HL-60/S4 (cell line): ENCODE results near the gene MSANTD4.
"Not testable (repeated sequence)": the region's sequence is repeated elsewhere in the genome, so short reads cannot be mapped to it uniquely, and the experiment has no call there.

ENCODE experiments used
- in situ Hi-C: fragments of 300-500 bp; cut with MboI; formaldehyde crosslinking; loops from 2 replicates; pipeline ENCODE4 v1.14.3; 2022; ENCODE audit warnings: low sequenced_read_pairs

Gene MSANTD4

DNA sequence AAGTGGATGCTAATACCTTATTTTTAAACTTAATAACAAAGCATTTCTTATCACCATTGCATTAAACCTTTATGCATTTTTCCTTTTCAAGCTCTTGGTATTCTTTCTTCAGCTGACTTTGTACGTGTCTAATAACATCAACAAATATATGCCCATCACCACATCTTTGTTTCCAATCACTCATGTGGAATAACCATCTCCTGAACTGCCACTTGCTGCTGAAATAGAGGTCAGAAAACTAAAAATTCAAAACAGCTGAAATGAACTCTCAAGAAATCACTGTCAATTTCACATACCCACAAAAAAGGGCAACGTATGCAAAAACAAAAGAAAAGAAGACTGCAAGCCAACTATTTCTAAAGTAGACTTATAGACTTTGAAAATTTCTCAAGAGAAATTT lies 7.4 kb downstream of the MSANTD4 start:
- in situ Hi-C loops = no loop called here

DNA sequence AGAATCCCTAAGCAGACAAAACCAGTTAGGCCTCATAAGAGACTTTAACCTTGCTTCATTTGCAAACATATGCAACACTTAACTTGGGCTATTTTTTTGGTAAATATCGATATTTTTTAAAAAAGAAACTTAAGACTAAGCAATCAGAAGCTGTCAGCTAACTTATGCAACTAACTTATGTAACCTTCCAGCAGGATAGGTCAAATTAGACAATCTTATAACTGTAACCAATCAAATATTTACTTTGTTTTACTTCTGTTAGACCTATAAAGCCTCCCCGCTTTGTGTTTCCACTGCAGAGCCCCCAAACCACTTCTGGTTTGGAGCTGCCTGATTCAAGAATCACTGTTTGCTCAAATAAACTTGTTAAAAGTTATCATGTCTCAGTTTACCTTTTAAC lies 8.0 kb downstream of the MSANTD4 start:
- in situ Hi-C loops = no loop called here

DNA sequence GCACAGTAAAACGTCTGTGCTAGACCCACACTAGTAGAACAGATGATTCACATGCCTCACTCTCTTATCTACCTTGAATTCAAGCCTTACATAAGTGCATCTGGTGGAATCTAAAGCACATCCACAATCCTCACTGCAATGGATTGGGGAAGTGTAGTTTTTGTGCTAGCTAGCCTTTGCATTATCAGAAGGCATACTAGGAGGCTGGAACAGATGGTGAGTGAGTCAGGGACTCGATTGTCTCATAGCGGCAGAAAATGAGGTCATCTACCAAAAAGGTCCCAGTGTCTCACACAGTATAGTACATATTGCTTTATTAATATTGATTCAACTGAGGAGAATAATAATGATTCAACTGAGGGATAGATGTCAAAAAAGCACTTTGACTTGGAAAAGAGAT lies 9.3 kb downstream of the MSANTD4 start:
- in situ Hi-C loops = no loop called here

DNA sequence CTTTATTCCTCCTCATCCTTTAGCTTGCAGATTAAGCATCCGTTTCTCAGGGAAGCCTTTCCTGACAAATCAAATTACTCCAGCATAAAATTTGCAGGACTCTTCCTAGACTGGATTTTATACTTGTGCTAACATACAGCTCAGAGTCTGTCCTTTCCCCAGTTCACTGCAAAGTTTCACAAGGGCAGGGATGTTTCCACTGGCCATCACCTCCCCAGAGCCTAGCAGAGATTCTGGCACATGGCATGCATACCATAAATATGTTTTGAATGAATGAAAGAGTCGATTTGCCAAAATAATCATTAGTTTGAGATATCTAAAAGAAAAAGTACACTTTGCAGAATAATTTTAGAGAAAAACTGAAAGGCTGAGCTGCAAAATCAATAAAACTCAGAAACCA lies 10.6 kb downstream of the MSANTD4 start:
- in situ Hi-C loops = no loop called here

DNA sequence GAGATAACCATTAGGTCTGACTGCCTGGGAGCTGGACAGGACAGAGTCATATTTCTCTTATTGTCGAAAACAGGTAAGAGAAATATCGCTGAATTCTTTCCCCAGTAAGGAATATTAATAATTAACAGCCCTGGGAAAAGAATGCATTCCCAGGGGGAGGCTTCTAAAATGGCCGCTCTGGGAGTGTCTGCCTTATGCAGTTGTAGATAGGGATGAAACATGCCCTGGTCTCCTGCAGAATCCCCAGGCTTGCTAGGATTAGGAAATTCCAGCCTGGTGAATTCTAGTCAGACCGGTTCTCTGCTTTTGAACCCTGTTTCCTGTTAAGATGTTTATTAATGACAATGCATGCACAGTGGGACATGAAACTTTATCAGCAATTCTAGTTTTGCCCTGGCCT lies 18.9 kb downstream of the MSANTD4 start:
- in situ Hi-C loops = not testable (repeated sequence)

DNA sequence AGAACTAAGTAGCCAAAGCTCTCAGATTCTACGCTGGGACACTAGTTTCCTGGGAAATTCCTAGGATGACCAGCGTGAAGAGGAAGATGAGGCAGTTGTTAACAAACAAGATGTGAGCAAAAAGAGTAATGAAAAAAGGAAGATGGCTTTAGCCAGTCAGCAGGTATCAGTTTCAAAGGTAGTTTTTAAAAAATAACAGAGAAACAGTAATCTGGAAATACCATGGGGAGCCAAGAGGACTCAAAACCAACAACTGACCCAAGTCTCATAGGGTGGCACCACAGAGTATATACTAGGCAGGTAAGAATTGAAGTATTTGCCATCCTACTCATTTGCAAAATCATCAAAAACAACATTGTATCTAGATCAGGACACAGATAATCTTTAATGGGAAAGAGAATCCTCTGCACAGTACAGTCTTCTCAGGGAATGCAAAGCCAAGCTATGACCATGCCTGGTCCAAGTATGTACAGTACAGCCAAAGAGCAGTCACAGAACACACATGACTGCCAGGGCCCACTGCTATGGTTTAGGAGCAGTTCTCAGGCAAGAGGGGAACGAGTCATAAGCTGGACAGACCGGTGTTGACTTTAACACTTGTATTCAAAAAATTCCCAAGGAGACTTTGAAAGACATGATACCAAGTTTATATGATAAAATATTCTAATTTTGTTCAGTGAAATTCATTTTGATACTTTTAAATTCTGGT lies 20.6 kb downstream of the MSANTD4 start:
- in situ Hi-C loops = no loop called here

DNA sequence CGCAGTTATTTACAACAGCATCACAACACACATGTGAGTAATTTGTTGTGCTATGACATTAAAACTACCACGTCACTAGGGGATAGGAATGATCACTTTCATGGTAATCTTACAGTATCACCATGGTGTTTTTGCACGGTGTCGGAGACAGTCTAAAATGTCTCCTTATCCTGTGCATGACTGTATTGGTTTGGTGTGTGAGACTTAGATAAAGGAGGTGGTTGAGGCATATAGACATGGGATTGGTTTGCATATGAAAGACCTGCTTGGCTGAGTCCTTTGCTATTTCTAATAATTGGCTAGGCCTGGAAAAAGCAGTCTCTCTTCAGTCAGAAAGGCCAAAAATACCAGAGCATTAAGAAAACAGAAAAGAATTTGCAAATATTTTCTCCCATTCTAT lies 30.2 kb downstream of the MSANTD4 start:
- in situ Hi-C loops = no loop called here

DNA sequence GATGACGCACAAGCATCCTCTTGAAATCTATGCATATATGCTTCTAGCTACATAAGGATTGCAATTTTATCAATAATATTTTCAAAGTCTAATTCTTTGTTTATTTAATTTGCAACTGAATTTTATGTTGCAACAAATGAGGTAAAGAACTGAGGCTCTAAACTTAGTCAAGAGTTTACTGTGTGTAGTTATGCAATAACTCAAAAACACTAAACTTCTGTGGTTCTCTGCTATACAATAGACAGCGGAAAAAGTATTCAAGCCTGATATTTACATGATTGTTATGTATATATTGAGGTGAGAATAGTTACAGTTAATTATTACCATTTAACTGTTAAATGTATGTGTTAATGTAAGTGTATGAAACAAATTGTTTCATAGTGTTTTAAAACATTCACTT lies 32.9 kb downstream of the MSANTD4 start:
- in situ Hi-C loops = no loop called here

DNA sequence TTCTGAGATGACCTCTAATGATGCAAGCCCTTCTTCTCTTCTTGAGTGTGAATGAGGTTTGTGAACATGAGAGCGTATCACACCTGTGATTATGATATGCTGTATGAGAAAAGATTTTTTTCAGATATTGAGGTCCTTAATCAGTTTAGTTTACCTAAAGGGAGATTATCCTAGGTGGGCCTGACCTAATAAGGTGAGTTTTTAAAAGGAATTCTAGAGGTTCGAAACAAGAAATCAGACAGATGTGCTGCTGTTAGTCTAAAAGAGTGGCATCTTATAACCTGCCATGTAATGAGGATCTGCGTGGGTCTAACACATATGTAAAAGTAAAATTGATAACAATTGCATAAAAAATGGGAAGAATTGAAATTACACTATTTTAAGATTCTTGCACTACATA lies 33.8 kb downstream of the MSANTD4 start:
- in situ Hi-C loops = no loop called here

DNA sequence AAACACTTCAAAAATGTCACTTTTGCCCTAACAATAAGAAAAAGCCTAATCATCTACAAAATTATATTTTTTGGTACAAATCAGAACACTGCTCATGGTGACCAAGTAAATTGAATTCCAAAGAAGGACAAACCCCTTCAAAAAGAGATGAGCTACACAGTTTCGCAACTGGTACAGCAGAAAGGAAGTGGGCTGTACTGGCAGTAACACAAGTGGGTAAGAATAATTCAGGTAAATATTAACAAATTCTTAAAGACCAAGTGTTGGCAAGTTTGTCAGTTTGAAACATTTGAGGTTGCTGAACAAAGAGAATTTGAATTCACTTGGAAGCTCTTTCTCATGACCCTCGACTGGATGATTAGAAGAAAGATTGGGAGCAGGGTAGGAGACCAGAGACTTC lies 35.5 kb downstream of the MSANTD4 start:
- in situ Hi-C loops = no loop called here

DNA sequence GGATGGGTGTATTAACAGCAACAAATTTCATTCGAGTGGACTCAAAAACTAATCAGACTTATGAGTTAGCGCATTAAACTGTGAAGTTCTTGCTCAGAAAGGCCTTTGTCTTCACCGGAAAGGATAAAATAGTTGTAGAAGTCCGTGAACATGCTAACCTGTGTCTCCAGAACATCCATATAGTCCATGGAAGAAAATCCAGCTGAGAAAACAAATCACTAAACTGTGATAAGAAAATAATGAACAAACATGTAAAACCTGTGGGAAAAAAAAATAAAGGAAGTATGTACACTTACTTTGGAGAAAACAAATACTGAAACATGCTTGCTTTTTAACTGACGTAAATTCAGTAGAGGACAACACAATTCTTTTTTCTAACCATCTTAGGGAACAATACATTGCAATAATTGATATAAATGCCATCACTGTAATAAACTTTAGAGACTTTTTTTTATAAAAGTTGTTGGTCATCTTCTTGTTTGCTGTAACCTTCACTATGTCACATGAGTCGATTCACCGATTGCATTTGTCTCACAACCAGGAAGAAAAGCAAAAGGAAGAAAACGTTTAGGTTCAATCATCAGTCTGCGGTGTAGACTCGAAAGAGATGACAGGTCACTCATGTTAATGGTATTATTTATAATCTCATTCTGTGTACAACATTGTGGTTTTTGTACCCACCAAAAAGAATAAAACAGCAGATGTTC lies 41.9 kb downstream of the MSANTD4 start:
- in situ Hi-C loops = no loop called here

DNA sequence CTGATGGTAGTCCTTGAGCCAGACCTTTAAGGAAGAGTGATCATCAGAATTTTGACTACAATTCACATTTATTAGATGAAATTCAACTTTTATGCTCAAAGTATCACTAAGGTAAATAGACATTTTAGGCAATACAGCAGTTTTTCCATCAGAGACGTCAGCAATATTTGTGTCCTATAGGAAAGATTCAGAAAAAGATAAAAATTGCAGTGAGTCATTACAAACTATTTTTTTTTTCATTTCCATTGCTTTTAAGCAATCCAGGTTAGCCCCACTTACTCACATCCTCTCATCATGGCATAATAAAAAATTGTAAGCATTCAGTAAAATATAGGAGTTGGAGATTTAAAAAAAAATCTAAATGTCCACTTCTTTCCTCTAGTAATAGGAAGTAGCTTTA lies 46.9 kb downstream of the MSANTD4 start:
- in situ Hi-C loops = no loop called here

DNA sequence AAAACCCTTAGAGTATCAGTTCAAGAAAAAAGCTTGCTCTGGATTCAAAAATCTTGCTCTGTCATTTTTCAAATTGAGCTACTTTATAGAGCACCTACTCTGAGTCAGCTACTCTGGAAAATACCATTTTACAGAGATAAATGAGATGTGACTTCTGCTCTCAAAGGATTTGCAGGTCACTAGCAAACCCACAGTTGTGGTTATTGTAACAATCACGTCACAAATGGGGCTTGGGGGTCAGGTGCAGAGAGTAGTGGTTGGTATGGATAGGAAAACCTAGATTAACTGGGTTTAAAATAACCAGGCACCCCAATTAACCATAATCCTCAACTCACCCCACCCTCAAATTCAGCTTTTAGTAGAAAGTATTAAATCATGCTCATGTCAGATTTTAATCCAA lies 52.3 kb downstream of the MSANTD4 start:
- in situ Hi-C loops = no loop called here

DNA sequence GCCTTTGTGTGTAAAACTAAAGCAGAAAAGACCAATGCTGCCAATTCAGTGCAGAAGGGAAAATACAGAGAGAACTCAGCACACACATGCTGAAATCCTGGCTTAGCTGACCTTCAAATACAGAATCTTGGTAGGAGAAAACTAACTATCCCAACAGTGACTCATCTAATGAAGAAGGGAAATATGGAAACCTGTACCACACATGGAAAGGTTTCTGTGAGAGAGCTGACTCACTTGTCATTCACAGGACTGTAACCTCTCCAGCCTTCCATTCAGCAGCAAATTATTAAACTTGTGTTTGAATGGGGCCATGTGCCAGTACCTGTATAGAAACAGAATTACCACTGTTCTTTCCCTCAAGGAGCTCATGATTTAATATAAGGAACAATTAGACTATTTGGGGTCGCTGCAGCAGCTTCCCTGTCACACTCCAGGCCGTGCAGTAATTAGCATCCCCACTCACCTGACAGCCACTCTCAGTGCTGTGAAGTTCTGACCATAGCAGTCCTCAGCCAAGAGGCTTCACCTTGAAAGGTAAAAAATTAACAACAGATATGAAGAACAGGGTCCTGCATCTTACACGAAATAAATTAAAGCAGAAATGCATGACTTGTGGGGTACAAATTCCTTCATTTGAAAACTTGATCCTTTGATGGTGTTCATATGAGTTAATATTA lies 53.9 kb downstream of the MSANTD4 start:
- in situ Hi-C loops = no loop called here

DNA sequence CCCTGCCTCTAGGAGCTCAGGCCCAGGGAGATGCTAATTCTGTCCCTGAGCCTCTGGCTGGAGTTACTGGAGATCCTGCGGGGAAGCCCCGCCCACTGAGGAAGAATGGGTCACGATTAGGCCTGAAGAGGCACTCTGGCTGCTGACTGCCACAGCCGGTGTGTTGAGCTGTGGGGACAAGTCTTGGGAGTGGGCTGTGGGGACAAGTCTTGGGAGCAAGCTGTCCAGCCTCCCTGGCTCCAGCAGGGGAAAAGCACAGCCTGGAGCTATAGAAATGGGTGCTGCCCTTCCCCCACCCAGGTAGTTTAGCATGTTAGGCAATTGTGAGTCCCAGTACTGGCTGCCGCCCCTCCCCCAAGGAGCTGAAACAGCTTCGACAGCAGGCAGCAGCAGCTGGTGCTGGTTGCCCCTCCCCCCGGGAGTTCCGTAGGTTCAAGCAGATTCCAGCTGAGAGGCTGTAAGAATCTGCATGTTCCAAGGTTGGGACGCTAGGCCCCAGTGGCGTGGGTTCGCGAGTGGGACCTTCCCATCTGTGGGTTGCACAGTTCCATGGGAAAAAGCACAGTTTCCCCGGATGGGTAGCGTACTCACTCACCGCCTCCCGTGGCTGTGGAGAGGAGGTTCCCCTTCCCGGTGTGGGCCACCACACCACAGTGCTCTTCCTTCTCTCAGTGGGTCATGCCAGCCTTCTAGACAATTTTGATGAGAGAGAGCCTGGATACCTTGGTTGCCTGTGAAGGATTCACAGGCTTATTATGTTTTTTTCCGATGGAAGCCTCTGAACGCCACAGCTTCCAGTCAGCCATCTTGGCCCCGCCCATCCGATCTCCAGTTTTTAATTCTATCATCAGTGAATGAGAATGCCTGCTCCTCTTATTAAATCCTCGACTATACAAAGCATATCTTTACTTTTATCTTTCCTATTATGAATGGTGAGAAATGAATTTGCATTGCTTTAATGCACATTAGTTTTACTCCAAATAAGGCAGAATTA lies 61.5 kb downstream of the MSANTD4 start:
- in situ Hi-C loops = no loop called here
